Stimulated activated CD4-positive, alpha-beta T cell treated with anti-CD3 and anti-CD28 coated beads, Interleukin-12 subunit alpha, Interleukin-12 subunit beta, amount 100 ng/mL, for 24 hours (primary cell): Measurements from ENCODE around the gene MRGPRG.
"Not testable (repeated sequence)": the region's sequence is repeated elsewhere in the genome, so short reads cannot be mapped to it uniquely, and the experiment has no call there.

ENCODE experiments used
- DNase-seq, 2 experiments: peaks; one replicate each; pipeline ENCODE4 v3.0.0-alpha.2; 2020; ENCODE audit warnings: low read depth in 2 of 2

MRGPRG gene, protein sequence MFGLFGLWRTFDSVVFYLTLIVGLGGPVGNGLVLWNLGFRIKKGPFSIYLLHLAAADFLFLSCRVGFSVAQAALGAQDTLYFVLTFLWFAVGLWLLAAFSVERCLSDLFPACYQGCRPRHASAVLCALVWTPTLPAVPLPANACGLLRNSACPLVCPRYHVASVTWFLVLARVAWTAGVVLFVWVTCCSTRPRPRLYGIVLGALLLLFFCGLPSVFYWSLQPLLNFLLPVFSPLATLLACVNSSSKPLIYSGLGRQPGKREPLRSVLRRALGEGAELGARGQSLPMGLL

DNA sequence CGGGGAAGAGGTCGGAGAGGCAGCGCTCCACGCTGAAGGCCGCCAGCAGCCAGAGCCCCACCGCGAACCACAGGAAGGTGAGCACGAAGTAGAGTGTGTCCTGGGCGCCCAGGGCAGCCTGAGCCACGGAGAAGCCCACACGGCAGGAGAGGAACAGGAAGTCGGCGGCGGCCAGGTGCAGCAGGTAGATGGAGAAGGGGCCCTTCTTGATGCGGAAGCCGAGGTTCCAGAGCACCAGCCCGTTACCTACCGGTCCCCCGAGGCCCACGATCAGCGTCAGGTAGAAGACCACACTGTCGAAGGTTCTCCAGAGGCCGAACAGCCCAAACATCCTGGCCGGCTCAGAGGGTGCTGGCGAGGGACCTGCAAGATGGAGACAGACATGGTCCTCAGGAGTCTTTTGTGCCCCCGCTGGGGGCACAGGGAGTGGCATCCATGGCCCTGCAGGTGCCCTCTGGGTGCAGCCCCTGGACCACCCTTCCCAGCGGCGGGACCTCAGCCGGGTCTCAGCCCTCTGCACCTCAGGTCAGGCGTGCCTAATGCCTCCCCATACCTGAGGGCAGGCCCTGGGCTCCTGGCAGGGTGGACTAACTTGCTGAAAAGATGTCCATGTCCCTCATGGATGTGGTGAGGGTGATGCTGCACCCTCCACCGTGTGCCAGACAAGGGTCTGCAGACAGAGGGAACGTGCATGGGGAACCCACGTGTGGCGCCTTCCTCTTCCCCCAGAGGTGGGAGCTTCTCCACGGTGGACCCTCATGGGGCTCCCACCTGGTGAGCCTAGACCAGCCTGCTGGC is at the start of gene MRGPRG:
Gene MRGPRG (minus strand): TSS at position 331 of the 798 bp plus-strand sequence. CDS start 0 bp downstream, at position 331.
- DNase-seq = no peak

DNA sequence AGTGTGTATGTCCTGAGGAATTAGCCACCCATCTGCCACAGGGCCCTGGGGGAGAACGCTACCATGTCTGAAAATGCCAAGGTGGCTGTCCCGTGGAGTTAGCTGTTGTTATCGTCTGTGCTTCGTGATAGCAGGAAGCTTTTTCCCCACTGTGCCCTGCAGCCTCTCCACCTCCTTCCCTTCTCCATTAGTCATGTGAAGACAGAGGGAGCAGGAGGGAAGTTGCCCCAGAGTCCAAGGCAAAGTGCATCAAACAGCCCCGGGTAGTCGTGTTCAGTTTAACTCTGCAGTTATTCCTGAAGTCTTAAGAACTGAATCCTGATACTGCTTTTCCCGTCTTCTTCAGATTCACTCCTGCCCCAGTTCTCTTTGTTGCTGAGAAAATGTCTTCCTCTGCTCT is 43.9 kb upstream of the MRGPRG start:
- not testable (repeated sequence) for DNase-seq

DNA sequence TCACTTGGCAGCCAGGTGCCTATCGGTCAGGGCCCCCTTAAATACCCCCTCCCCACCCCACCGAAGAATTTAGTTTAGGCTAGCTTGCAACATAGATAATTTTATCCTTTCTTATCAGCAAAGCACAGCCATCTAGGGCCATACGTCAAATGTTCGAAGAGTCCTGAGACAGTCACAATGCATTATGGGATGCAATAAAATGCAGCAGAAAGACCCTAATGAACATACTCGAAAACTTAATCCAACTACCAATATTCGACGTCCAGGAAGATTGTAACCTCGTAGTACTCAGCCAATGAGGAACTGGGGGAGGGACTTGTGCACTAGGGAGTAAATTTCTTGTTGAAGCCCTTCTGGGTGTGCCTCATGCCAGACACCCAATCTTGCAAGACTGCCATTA is 43.2 kb upstream of the MRGPRG start:
- not testable (repeated sequence) for DNase-seq

DNA sequence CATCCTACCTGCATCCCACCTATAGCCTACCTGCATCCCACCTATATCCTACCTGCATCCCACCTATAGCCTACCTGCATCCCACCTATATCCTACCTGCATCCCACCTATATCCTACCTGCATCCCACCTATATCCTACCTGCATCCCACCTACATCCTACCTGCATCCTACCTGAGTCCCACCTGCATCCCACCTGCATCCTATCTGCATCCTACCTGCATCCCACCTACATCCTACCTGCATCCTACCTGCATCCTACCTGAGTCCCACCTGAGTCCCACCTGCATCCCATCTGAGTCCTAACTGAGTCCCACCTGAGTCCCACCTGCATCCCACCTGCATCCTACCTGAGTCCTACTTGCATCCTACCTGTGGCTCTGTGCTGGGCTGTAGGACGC is 38.9 kb upstream of the MRGPRG start:
- not testable (repeated sequence) for DNase-seq

DNA sequence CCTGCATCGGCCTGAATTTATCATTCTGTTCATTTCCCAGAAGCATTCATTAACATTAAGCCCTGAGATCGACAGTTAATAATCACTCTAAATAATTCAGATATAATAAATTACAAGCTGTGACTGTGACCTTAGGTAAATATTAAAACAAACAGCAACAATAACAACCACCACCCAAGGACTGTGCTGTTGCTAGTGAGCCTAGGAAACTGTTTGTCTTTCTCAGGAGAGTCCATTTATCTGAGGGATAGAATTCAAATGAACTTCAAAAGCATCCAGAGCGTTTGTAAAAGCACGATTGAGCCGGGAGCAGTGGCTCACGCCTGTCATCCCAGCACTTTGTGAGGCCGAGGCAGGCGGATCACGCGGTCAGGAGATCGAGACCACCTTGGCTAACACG is 36.6 kb upstream of the MRGPRG start:
- not testable (repeated sequence) for DNase-seq

DNA sequence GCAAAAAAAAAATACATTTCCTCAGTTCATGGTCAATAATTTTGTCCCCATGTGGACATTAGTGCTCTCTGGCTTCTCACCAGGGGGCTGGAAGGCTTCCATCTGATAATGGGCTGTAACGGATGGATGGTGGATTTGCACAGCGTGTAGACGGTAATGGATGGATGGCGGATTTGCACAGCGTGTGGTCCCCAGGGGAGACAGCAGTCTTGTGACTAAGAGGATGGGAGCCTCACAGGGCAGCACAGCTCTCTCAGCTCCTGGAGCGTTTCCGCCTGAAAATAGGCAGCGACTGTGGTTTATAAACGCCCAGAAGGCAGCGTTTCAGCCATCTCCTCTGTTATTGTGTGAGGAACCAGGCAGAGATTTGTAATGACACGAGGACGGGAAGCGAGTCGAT is 36.2 kb upstream of the MRGPRG start:
- DNase-seq = not testable (repeated sequence)

DNA sequence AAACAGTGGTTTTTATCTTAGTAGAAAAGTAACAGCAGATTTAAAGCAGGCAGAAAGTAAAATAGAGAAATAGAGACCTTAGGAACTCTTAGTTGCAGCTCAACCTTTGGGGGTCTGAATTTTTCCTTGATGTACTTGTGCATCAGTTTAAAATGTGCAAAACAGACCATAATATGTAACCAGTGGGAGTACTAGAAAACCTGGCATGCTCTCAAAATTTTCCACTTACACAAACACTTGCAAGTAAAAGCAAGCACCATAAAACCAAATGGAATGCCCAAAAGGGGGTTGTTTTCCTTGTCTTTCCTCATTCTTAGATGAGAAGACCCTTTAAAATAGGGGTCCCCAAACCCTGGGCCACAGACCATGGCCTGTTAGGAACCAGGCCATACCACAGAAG is 26.5 kb upstream of the MRGPRG start:
- no peak for DNase-seq

DNA sequence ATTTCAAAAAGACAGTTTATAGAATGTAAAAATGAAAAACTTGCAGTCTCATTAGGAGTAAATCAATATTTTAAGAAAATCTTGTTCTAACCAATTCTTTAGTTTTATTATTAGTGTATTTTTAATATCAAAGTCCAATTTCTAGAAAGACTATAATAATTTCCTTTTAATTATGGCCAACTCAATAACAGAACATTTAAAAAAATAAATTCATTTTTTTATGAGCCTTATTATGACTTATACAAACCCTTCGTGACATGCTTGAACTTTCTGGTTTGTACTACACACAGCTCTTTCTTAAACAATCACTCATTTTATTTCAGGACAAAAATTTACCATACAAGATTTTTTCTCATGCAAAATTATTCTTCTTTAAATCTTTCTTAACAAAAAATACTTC is 25.3 kb upstream of the MRGPRG start:
- DNase-seq = no peak

DNA sequence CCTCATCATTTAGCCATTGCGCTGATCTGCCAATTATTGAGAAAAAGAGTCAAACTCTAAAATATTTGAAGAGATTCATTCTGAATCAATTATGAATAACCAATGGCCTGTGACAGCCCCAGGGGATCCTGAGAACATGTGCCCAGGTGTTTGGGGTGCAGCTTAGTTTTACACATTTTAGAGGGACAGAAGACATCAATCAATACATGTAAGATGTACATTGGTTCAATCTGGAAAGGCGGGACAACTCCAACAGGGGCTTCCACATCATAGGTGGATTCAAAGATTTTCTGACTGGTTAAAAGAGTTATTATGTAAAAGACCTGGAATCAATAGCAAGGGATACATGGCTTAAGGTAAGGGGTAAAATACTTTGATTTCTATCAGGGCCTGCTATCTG is 18.5 kb upstream of the MRGPRG start:
- no peak for DNase-seq

DNA sequence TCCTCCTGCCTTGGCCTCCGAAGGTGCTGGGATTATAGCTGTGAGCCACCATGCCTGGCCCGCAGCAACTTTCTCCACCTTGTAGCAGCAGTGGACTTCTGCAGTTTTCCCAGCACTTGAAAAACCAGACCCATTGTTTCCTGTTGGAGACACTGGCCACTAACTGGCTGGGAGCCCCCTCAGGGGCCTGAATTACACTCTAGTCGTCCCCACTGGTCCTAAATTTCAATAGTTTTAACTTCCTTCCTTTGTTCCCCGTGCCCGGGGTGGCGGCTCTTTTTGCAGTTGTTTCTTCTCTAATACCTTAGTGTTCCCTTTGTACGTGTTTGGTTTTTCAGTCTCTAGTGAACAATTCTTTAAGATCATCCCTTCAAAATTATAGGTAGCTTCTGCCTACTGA is 16.2 kb upstream of the MRGPRG start:
- DNase-seq = no peak

DNA sequence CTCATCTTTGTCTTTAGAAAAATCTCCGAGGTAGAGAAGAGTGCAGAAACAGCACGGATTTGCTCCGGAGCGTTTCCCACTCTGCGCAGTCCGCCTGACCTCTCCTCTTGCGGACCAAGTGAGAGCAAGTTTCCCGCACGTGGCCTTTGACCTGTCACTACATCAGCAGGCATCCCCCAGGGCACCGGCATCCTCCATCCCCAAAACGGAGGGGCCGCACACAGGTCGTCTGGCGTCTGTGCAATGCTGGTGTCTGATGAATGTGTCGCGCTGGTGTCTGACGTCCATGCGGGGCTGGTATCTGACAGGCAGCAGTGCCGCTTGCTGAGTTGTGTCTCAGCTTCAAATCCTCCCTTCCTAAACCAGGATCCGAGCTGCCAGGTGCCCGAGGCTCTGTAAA is 14.3 kb upstream of the MRGPRG start:
- no peak for DNase-seq

DNA sequence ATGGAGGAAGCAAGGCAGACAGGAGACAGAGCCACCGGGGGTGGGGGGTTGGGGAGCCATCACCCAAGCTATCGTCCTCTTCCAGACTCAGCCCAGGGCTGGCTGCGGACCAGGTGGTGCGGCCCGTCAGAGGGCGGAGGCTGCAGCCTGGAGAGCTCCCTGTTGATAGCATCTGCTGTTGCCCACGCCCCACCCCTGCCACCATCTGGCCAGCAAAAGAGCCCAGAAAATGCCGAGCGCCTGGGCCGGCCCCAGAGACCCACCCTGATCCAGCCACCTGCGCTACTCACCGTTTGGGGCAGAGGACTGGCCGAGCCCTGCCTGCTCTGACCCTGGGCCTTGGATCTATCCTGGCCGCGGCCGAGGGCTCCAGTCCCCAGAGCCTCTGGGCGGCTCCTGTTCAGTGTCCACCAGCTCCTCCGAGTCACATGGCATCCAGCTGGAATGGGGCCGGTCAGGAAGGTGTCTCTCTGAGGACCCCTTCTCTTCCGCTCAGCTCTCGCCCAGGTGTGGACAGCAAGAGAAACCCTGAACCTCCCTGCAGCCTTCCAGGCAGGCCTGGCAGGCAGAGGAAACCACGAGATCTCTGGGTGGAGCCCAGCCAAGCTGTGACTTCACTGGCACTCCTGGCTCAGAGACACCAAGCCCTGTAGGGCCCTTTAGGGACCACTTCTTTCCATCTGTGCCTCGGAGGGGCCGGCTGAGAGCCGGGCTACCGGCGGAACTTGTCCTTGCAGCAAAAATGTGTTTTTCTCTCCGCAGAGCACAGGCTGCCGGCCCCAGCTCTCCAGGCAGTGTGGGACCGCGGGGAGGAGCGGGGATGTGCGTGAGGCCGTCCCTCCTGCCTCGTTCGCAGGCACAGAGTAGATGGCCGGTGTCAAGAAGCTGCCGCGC is 13.5 kb upstream of the MRGPRG start, which contains the start of gene MRGPRE:
Gene MRGPRE (minus strand): TSS at position 567 of the 894 bp plus-strand sequence. CDS start 3,618 bp downstream, outside the sequence.
- no peak for DNase-seq

DNA sequence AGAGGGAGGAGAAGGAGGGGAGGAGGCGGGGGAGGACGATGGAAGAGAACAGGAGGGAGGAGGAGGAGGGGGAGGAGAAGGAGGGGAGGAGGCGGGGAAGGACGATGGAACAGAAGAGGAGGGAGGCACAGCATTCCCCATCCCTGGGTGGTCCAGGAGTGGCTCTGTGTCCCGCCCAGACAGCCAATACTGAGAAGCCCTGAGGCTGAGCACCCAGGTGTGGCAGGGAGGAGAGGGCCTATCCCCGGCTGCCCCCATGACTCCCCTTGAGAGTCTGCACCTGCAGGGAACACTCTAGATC is 12.9 kb upstream of the MRGPRG start:
- no peak for DNase-seq

DNA sequence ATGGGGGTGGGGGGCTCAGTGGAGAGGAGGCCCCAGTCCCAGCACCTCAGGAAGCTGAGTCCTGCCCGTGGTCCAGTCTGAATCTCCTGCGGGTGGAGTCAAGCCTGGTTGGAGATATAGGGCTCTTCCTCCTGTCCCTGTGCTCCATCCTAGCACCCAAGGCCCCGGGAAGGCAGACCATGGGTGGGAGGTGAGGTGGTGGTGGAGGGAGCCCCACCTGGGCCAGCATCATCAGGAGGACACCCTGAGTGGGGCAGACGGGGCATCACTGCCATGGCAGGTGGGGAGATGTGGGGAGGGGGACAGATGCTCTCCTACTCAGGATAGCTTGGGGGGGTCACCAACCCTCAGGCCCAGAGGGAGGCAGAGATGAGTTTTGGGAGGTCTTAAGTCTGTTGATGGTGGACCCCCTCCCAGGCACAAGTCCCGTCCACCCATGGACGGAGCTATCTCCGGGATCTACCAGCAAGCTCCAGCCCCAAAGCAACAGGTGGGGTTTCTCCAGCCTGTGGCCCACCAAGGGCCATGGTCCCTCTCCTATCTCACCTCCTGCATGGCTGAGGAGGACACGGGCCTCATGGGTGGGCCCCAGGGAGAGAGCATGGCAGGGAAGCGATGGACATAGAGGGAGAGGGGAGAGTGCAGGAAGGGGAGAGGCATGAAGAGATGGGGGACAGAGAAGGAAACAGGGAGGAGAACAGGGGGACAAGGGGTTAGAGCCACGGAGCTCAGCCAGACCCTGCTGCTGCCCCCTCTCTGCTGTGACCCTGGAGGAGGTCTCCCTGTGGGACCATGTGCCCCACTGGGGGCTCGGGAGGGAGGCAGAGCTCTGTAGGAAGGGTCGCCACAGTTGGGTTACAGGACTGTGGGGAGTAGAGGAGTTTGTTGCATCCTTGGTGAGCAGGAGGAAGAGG is 12.3 kb upstream of the MRGPRG start:
- DNase-seq = no peak

DNA sequence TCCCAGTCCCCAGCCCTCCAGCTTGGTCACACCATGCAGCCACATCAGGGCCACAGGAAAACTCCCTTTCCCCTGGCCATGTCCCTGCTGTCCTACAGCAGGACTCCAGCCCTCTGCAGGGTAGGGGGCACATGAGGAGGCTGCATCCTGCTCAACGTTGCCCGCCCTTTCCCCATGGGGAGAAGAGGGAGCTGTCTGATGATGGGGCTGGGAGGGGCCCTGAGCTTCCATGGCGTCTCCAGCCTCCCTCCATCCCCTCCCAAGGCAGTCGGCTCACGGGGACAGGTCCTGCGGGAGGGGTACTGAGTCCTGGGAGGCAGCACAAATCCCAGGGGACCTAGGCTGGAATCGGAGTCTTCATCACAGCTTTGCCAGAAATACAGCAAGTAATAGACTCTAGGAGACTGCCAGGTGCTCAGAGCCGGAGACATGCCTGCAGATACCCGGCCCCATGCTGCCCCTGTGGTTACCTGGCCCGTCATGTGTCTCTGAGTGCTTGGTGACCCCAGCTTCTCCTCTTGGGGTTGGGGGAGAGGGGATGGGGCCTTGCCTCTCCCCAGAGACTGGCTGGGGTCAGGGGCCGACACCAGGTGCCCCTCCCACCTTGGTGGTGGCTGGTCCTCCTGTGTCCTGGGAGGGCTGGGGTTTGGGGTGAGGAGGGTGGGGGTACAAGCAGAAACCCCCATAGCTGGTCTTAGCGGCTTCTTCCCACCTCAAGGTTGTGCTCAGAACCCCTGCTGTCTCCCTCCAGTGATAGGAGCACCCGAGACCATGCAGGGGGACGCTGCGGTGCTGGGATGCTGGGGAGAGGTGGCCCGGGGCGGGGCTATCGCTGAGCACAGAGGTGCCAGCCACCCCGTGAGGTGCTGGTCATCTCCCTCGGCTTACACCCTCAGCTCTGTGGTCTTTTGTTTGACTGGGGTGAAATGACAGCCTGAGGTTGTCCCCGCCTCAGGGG is 11.3 kb upstream of the MRGPRG start:
- no peak for DNase-seq

DNA sequence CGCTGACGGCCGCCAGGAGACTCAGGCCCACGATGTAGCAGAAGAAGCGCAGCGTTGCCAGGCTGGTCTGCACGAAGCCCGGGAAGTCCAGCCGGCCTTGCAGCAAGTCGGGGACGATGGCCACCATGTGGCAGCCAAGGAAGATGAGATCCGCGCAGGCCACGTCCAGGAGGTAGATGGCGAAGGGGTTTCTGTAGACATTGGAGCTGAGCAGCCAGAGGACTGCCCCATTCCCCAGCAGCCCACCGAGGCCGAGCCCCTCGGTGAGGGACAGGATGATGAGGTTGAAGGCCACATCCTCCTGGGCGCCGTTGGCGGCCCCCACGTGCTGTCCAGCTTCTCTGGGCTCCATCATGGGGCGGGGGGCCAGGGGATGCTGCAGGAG is 9.8 kb upstream of the MRGPRG start:
- no peak for DNase-seq

DNA sequence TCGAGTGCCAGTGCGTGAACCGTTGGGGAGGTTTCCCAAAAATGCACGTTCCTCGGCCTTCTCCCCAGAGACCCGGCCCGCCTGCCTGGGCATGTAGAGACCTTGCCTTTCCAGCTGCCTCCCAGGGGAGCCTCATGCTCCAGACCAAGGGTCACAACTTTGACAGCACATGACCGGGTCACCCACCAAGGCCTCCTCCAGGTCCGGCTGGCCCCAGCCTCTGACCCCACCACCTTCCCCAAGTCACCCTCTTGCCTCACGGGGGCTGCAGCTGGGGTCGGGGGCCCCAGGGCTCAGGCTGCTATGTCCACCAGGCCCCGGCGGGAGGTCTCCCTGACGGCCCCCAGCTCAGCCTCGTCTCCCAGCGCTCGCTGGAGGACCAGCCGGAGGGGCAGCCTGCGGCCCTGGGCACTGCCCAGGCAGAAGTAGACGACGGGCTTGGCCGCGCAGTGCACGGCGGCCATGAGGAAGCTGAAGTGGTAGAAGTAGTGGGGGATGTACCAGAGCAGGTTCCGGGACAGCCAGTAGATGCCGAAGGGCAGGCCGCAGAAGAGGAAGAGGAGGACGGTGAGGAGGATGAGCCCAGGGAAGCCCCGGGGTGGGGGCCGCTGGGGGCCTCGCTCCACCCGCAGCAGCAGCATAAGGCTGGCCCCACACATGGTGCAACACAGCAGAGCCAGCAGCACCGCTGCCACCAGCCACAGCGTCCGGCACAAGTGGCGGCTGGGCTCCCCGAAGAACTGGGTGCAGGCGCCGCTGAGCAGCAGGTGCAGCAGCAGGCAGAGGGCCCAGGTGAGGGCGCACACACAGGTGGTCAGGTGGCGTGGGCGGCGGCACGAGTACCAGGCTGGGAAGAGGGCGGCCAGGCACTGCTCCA is 9.2 kb upstream of the MRGPRG start:
- DNase-seq = no peak

DNA sequence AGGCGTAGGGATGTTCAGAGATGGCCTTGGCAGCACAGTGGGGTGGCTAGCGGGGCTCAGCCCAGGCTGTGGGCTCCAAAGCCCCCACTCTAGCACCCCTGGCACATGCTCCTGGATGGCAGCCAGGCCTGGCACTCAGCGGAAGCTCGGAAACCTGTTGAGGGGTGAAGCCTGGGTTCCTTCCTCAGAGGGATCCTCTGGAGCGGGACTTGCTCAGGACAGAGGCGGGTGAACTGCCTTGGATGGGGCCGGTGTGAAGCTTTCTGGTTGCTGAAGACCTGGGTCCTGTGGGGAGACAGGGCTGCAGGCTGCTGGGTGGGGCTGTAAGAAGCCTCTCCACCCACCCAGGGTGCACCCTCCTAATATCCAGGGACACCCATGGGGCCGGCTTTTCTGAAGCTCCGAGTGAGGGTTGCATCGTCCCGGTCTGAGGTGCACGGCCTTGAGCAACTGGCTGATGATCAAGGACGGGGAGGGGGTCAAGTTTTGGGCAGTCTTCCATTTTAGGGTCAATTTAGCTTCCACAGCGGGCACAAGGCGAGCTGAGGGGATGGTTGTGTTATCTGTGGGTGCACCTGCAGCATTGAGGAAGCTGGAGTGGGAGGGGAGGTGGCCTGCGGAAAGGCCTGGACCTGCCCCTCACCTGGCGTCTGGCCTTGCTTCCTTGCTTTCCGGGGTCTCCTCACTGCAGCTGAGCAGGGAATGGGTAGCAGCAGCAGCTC is 8.4 kb upstream of the MRGPRG start:
- no peak for DNase-seq
